IPS DF 4.7 (cell line): ENCODE measurements around the gene DNAH17.
"Not testable (repeated sequence)": the region's sequence is repeated elsewhere in the genome, so short reads cannot be mapped to it uniquely, and the experiment has no call there.

ENCODE experiments used
- DNase-seq: peaks from one replicate; pipeline ENCODE4 v3.0.0-alpha.2; 2013; ENCODE audit warnings: low spot score; ENCODE audit errors: extremely low read depth

DNAH17 gene

GRCh38 chr17:78525511-78526160, 51.6 kb downstream of the DNAH17 start:
- no peak for DNase-seq

GRCh38 chr17:78524870-78525510, 52.2 kb downstream of the DNAH17 start:
- no peak for DNase-seq

DNA sequence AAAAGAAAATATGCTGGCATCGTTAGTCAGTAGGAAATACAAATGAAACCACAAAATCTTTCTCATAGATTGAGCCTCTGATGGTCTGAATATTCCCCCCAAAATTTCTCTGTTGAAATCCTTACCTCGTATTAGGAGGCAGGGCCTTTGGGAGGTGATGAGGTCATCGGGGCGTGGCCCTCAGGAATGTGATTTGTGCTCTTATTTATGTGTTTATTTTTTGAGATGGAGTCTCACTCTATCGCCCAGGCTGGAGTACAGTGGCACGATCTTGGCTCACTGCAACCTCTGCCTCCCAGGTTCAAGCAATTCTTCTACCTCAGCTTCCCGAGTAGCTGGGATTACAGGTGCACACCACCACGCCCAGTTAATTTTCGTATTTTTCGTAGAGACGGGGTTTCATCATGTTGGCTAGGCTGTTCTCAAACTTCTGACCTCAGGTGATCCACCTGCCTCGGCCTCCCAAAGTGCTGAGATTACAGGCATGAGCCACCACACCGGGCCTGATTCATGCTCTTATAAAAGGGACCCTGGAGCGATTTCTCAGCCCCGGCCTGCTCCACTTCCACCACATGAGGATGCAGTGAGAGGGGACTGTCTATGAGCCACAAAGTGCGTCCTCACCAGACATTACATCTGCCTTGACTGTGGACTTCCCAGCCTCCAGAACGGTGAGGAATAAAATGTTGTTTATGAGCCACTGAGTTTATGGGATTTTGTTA, 53.1 kb downstream of the DNAH17 start:
- no peak for DNase-seq

- no peak for DNase-seq
These were observed 55.0 kb downstream of the DNAH17 start for GRCh38 chr17:78522031-78522809.

DNA sequence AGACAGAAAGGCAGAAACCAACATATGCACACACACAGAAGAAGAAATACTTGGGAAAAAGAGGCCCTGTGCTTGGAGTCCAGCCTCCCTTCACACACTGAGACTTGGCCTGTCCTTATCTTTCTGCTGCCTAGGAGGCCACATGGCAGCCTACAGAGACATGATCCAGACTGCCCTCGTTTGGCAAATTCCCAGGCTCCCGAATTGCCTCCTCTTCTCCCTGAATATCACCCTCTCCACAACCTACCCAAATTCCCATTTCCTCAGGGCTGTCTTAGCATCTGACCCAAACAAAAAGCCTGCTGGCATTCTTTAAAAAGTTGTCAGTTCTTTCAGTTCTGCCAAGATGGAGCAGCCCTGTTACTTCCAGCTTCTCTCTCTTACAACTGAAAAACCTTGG, 59.8 kb downstream of the DNAH17 start:
- no peak for DNase-seq

- no peak for DNase-seq
These were observed 61.7 kb downstream of the DNAH17 start for GRCh38 chr17:78515480-78515879.

GRCh38 chr17:78514521-78514920, 62.7 kb downstream of the DNAH17 start:
- DNase-seq, result no peak

DNA sequence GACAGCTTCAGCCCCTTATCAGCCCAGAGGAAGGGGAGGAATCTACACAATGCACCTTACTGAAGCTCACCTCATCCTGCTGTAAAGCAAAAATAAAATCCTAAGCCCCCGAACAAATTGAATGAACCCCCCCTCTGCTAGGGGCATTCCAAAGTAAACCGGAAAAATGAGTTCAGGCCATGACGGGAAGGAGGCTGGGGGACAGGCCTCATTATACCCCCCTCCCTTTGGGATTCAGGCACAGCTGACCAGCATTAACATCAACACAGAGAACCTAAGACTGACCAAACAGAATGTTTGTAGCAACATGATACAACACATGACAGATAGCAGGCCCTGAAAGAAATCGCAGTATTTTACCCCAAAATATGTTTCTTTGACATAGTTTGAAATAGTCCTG, 64.2 kb downstream of the DNAH17 start:
- no peak for DNase-seq

DNA sequence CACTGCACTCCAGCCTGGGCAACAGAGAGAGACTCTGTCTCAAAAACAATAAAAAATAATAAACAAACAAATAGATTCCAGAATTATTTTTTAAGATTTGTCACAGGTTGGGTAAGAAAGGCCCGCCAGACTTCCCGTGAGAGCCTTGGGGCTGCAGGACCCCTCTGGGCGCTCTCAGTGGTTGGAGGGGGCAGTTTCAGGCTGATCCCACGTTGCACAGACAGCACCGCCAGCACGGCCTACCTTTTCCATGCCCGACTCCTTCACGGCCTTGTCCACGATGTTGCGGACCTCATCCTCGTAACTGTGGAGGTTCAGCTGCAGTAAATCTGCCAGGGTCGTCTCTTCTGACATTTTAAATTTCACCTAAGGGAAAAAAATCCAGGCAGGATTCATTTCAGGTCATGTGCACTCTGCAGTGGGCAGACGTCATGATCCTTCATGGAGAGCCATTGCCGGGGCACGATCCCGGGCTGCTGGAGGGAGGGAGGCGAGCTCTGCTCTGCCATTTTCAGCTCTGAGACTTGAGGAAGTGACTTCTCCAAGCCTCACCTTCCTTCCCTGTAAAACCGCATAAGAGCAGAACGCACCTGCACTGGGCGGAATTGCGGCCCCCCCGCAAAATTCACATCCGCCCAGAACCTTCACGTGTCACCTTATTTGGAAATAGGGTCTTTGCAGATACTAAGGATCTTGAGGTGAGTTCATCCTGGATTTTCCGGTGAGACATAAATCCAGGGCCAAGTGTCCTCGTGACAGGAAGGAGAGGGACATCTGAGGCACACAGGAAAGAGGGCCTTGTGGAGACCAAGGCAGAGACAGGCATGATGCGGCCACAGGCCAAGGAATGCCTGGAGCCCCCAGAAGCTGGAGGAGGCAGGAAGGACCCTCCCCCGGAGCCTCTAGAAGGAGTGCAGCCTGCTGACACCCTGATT, 66.8 kb downstream of the DNAH17 start:
- no peak for DNase-seq

GRCh38 chr17:78507526-78507925, 69.7 kb downstream of the DNAH17 start:
- DNase-seq, result no peak

GRCh38 chr17:78506454-78507309, 70.5 kb downstream of the DNAH17 start:
- DNase-seq, result no peak

DNA sequence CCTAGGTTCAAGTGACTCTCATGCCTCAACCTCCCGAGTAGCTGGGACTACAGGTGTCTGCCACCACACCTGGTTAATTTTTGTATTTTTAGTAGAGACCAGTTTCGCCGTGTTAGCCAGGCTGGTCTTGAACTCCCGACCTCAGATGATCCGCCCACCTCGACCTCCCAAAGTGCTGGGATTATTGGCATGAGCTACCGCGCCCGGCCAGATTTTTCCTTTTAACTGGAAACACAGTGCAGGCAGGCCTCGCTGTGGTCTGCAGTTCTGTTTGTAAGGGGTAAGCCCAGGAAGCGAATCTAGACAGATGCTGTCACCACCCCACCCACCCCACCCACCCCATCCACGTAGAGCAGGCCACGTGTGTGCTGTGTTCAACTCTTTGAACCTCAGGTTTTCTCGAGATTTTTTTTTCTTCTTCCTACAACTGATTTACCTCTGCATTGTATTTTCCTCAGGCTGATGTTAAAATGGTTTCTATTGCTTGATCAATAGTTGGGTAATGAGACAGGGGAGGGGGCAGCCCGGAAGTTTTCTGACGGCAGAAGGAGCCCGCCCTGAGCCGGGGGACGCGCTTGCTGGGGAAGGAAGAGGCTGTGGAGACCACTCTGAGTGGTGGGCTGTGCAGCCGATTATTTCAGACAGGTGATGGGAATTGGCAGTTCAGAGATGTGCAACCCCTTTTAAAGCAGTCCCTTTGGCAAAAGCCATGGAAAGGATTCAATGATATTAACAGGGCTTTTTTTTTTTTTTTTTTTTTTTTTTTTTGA, 72.9 kb downstream of the DNAH17 start:
- DNase-seq, result no peak

DNA sequence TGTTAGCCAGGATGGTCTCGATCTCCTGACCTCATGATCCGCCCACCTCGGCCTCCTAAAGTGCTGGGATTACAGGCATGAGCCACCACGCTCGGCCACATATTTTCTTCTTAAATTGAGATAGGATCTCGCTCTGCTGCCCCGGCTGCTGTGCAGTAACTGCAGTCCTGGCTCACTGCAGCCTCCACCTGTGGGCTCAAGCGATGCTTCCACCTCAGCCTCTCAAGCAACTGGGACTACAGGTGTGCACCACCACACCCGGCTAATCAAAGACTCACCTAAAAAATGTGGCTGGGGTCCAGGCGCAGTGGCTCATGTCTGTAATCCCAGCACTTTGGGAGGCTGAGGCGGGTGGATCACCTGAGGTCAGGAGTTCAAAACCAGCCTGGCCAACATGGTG, 73.8 kb downstream of the DNAH17 start:
- not testable (repeated sequence) for DNase-seq

DNA sequence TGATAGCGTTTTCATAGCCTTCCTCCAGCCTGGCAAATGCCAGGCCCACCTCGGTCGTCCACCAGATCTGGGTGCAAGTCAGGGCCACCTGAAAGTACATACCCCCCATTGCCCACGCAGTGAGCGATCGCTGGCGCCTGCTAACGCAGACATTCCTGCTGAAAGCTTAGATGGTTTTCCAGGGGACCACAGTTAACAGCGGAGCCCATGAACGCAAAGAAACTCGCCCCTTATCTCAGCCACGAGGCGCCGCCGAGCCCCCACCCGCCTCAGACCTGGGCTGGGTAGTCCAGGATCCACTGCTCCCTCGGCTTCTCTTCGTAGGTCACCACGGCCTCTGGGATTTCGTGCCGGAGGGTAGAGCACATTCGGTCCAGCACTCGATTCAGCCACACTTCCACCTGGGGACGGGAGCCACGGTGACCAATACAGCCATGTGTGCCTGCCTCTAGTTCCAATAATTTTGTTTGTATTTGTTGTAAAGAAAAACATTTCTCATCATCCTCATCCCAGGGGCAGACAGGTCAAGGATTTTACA, 74.5 kb downstream of the DNAH17 start:
- DNase-seq, result no peak

- no peak for DNase-seq
These were observed 75.8 kb downstream of the DNAH17 start for GRCh38 chr17:78501241-78502036.

DNA sequence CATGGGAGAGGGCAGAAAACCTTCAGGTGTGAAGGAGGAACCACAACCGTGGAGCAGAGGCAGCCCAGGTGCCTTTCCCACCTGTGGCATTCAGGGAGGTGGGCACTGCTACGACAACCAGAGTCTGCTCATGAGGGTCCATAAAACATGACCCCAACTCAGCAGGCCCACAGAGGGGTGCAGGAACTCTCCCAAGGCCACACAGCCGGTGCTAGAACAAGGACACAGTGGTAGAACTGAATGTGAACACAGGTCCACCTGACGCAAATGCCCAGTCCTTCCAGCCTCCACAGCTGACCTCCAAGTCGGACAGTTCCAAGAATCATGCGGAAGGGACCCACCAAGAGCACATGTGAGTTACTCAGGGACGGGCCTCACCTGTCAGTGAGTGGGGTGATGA, 76.4 kb downstream of the DNAH17 start:
- no peak for DNase-seq

DNA sequence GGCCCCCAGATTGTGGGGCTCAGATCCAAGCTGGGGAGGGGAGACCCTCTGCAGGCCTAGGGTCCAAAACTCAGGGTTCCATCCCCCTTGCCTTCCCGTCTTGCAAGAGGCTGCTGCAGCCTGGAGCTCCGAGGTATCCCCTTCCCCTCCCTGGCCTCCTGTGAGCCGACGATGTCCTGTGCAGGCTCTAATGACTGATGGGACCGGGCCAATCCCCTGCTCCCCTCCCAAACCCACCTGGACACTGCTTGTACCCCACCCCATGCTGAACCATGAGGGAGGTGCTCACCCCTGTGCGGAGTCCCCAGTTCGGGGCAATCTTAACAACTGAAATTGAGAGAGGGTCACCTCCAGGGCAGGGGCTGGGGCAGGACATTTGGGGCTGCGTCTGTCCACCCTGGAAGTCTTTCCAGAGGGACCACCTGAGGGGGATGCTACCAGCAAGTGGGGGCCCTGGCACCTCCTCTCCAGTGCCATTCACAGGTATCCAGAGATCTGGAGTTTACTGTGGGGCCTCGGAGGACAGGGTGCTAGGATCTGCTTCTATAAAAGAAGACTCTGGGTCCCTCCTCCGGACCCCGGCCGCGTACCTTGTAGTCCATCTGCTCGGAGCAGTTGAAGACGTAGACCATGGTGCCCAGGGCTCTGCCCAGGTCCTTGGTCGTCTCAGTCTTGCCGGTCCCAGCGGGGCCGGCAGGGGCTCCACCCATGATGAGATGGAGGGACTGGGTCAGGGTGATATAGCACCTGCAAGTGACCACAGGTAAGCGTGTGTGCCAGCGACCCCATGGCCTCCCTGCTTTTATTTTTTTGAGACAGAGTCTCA, 77.3 kb downstream of the DNAH17 start:
- no peak for DNase-seq
